ENCODE results near the gene VWC2L.
A peak's percentile ranks its signal among the peaks of the same experiment; 100 is the strongest.

Gene VWC2L

GRCh38 chr2:214379227-214379626 lies 31.6 kb upstream of the VWC2L start:
- TF ChIP-seq CTCF (IDR thresholded peaks at IDR 0.05) (no peak), ZFX (IDR thresholded peaks at IDR 0.05; ENCODE audit: borderline replicate concordance) (no peak)
- H3K27ac ChIP-seq, result peak overlapping the region; percentile 58

DNA sequence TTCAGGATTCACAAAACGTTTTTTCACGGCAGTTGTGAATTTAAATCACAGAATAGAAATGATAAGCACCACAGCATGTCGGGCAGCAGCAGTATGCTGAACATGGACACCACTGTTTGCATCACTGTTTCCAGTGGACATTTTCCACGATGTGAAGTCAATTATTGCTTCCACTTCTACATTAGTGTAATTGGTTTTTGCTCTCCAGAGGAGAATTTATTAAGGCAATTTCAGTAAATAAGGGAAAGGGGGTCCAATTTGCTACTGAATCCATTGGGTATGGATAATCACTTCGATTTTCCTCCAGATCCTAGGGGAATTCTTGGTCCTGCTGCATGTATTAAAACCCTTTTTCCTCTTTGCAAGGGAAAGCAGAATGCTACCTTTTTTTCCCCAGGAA lies 30.2 kb upstream of the VWC2L start:
- TF ChIP-seq CTCF (IDR thresholded peaks at IDR 0.05) (no peak), ZFX (IDR thresholded peaks at IDR 0.05; ENCODE audit: borderline replicate concordance) (no peak)
- H3K27ac ChIP-seq, result no peak overlapping the region

- no peak overlapping the region for H3K27ac ChIP-seq
- TF ChIP-seq CTCF (IDR thresholded peaks at IDR 0.05) (no peak), ZFX (IDR thresholded peaks at IDR 0.05; ENCODE audit: borderline replicate concordance) (no peak)
Observed at GRCh38 chr2:214382229-214382628, 28.6 kb upstream of the VWC2L start.

- no peak overlapping the region for H3K27ac ChIP-seq
- TF ChIP-seq ZFX (IDR thresholded peaks at IDR 0.05; ENCODE audit: borderline replicate concordance), result no peak
- TF ChIP-seq CTCF (IDR thresholded peaks at IDR 0.05), result no peak
Observed at GRCh38 chr2:214386720-214387119, 24.1 kb upstream of the VWC2L start.

- no peak overlapping the region for H3K27ac ChIP-seq
- TF ChIP-seq ZFX (IDR thresholded peaks at IDR 0.05; ENCODE audit: borderline replicate concordance) (no peak), CTCF (IDR thresholded peaks at IDR 0.05) (no peak)
Observed at GRCh38 chr2:214389334-214389733, 21.5 kb upstream of the VWC2L start.

- TF ChIP-seq CTCF (IDR thresholded peaks at IDR 0.05) (no peak), ZFX (IDR thresholded peaks at IDR 0.05; ENCODE audit: borderline replicate concordance) (no peak)
Observed at GRCh38 chr2:214393796-214394195, 17.1 kb upstream of the VWC2L start.

DNA sequence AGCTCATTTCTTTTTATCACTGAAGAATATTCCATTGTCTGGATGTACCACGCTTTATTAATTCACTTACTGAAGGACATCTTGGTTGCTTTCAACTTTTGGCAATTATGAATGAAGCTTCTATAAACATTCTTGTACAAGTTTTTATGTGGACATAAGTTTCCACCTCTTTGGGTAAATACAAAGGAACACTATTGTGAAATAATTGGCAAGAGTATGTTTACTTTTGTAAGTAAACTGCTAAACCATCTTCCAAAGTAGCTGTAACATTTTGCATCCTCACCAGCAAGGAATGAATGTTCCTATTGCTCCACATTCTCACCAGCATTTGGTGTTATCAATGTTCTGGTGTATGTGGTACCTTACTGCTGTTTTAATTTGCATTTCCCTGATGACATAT lies 15.8 kb upstream of the VWC2L start:
- TF ChIP-seq CTCF (IDR thresholded peaks at IDR 0.05) (no peak), ZFX (IDR thresholded peaks at IDR 0.05; ENCODE audit: borderline replicate concordance) (no peak)
- peak overlapping the region; percentile 52 for H3K27ac ChIP-seq

More at GRCh38 chr2:214393796-214394195, 17.1 kb upstream of the VWC2L start:
- no peak overlapping the region for H3K27ac ChIP-seq
